Uterus (tissue), 2 donors: ENCODE measurements around the gene MDK.

Experiments
- CTCF ChIP-seq, 4 experiments: fragments of 200-600 bp in 2 of 4; fragments of 450-650 bp in 2 of 4; sonication (generic) in 2 of 4; IDR thresholded peaks; one replicate each; pipeline ENCODE4 v1.5.1; 2016 to 2019; ENCODE audit warnings: antibody characterized with exemption in 4 of 4, mild to moderate bottlenecking in 2 of 4, moderate library complexity in 1 of 4
- POLR2A ChIP-seq, 2 donors: fragments of 450-650 bp; IDR thresholded peaks; one replicate each; pipeline ENCODE4 v1.6.1; 2016; ENCODE audit warnings: antibody characterized with exemption in 2 of 2, mild to moderate bottlenecking in 1 of 2, moderate library complexity in 1 of 2

DNA sequence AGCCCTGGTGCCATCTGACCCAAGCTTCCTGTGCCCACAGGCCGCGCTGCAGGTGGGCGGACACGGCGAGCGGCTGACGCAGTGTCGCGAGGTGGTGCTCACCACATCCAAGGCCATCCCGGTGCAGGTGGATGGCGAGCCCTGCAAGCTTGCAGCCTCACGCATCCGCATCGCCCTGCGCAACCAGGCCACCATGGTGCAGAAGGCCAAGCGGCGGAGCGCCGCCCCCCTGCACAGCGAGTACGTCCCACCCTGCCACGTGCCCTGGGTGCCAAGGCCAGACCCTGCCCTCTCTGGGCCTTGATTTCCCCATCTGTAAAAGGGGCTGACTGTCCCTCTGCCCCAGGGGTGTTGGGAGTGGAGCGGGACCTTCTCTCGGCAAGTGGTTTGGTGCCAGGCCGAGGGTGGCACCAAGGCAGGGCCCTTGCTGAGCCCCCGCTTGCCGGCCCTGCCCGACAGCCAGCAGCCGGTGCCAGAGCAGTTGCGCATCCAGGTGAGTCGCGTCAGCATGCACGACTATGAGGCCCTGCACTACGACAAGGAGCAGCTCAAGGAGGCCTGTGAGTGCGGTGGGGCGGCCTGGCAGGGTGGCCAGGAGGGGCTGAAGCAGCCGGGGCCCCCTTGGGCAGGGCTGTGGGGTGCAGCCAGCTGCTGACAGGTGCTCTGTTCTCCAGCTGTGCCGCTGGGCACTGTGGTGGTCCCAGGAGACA, 5.9 kb upstream of the MDK start:
- no peak for TF ChIP-seq CTCF (IDR thresholded peaks at IDR 0.05)
- TF ChIP-seq POLR2A (IDR thresholded peaks at IDR 0.05): no peak
